Measurements from ENCODE around the gene TMEM273.
"Not testable (repeated sequence)": the region's sequence is repeated elsewhere in the genome, so short reads cannot be mapped to it uniquely, and the experiment has no call there.

TMEM273 gene

DNA sequence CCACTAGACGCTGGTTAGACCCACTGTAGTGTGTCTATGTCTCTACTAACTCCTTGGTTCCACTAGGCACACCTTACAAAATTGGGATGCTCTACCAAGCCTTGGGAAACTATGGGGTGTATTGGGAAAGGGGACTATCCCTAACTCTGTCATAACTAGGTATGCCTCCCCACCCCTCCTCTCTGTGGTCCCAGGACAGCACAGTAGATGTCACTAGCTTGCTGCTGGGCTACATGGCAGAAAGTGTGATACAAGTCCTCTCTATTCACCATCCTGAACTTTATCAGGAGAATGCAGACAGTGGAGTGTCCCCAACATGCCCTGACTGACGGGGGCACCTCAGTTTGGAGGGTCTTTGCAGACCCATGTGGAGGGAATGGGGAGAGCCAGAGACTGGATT, 30.3 kb upstream of the TMEM273 start:
- no peak for ATAC-seq (ENCODE audit: low read depth)
- no peak for DNase-seq (ENCODE audit: low spot score in 2 of 2)
- peaks cover 8% of the 10 kb centered on the region for H3K4me1 Mint-ChIP-seq
- no peak overlapping the region for H3K4me3 Mint-ChIP-seq
- no peak overlapping the region for H3K27ac Mint-ChIP-seq
- H3K27me3 Mint-ChIP-seq, result peaks cover 5% of the 10 kb centered on the region
- H3K36me3 Mint-ChIP-seq, result peaks cover under 1% of the 10 kb centered on the region
- H3K9me3 Mint-ChIP-seq, result peaks cover 3% of the 10 kb centered on the region

GRCh38 chr10:49217645-49218044, 29.5 kb upstream of the TMEM273 start:
- DNase-seq (ENCODE audit: low spot score in 2 of 2) (no peak), ATAC-seq (ENCODE audit: low read depth) (no peak)
- H3K9me3 Mint-ChIP-seq, result peaks cover 3% of the 10 kb centered on the region
- no peaks in the 10 kb centered on the region for H3K36me3 Mint-ChIP-seq
- no peak overlapping the region for H3K4me3 Mint-ChIP-seq
- no peak overlapping the region for H3K27ac Mint-ChIP-seq
- peaks cover 11% of the 10 kb centered on the region for H3K4me1 Mint-ChIP-seq
- peaks cover 5% of the 10 kb centered on the region for H3K27me3 Mint-ChIP-seq

- peaks cover 2% of the 10 kb centered on the region for H3K27me3 Mint-ChIP-seq
- no peaks in the 10 kb centered on the region for H3K9me3 Mint-ChIP-seq
- H3K4me3 Mint-ChIP-seq, result no peak overlapping the region
- no peaks in the 10 kb centered on the region for H3K36me3 Mint-ChIP-seq
- DNase-seq (ENCODE audit: low spot score in 2 of 2) (no peak), ATAC-seq (ENCODE audit: low read depth) (no peak)
- peak overlapping the region; percentile 43 for H3K27ac Mint-ChIP-seq
- peaks cover 19% of the 10 kb centered on the region for H3K4me1 Mint-ChIP-seq
These were observed 25.0 kb upstream of the TMEM273 start for GRCh38 chr10:49213211-49213610.

DNA sequence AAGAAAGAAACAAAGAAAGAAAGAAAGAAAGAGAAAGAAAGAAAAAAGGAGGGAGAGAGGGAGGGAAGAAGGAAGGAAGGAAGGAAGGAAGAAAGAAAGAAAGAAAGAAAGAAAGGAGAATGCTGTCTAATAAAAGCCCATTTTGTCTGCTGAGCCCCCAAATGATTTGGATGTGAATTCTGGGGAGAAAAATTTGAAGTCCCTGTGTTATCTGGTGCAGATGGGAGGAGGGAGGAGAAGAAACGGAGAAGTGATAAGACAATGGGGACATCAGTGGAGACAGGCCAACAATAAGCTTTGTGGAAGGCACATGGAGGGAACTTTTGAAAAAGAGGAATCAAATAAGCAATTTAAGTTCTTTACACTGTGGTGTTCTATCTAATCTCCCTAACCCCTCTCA, 24.6 kb upstream of the TMEM273 start:
- Mint-ChIP-seq H3K36me3 (no peaks in the 10 kb centered on the region), H3K27me3 (peaks cover 2% of the 10 kb centered on the region), H3K4me3 (no peak overlapping the region), H3K27ac (no peak overlapping the region), H3K9me3 (no peaks in the 10 kb centered on the region), H3K4me1 (peaks cover 23% of the 10 kb centered on the region)
- DNase-seq (ENCODE audit: low spot score in 2 of 2) (no peak), ATAC-seq (ENCODE audit: low read depth) (no peak)

DNA sequence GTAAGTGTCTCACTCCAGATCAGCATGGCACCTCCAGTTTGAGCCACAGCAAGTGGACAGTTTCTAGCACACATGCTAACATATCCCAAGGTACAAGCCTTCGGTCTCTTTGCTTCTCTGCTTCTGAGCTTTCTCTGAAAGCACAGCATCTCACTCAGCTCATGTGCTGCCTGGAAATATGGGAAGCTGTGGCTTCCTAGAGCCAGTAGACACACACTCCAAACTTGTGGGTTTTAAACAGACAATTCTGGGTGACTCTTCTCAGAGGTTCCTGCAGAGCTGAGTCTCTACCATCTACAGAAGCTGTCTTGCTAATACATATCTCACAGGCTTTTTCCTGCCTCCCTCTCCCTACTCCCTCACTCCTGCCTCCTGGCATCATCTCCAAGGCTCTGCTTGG, 23.9 kb upstream of the TMEM273 start:
- no peak for ATAC-seq (ENCODE audit: low read depth)
- no peaks in the 10 kb centered on the region for H3K9me3 Mint-ChIP-seq
- H3K36me3 Mint-ChIP-seq, result no peaks in the 10 kb centered on the region
- H3K4me3 Mint-ChIP-seq, result no peak overlapping the region
- H3K27ac Mint-ChIP-seq, result no peak overlapping the region
- DNase-seq (ENCODE audit: low spot score in 2 of 2), result no peak
- H3K27me3 Mint-ChIP-seq, result peaks cover 2% of the 10 kb centered on the region
- peaks cover 18% of the 10 kb centered on the region for H3K4me1 Mint-ChIP-seq

DNA sequence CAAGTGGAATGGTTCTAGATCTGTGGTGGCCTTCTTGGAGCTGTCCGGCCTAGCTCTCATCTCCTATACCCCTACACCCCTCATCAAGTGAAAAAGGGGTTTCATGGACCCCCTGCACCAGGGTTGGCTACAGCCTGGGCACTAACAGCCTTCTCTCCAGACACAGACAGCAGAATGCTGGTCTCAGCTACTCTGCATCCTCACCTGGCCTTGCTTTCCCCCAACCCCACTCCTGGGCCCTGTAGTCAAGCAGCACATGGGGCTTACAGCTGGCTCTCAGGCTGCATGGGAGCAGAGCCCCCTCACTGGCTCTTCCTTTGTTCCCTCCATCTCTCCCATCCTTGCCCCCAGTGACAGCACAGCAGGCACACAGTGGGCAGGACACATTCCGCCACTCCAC, 20.8 kb upstream of the TMEM273 start:
- H3K4me1 Mint-ChIP-seq, result peaks cover 18% of the 10 kb centered on the region
- H3K36me3 Mint-ChIP-seq, result peaks cover 8% of the 10 kb centered on the region
- DNase-seq (ENCODE audit: low spot score in 2 of 2), result no peak
- no peak for ATAC-seq (ENCODE audit: low read depth)
- H3K27me3 Mint-ChIP-seq, result peaks cover 4% of the 10 kb centered on the region
- H3K27ac Mint-ChIP-seq, result no peak overlapping the region
- H3K4me3 Mint-ChIP-seq, result no peak overlapping the region
- peaks cover under 1% of the 10 kb centered on the region for H3K9me3 Mint-ChIP-seq

- peaks cover 5% of the 10 kb centered on the region for H3K9me3 Mint-ChIP-seq
- peaks cover 18% of the 10 kb centered on the region for H3K4me1 Mint-ChIP-seq
- DNase-seq (ENCODE audit: low spot score in 2 of 2) (no peak), ATAC-seq (ENCODE audit: low read depth) (no peak)
- no peak overlapping the region for H3K27ac Mint-ChIP-seq
- no peak overlapping the region for H3K4me3 Mint-ChIP-seq
- H3K36me3 Mint-ChIP-seq, result peaks cover 8% of the 10 kb centered on the region
- H3K27me3 Mint-ChIP-seq, result peaks cover 8% of the 10 kb centered on the region
These were observed 19.8 kb upstream of the TMEM273 start for GRCh38 chr10:49207936-49208487.

- Mint-ChIP-seq H3K4me1 (peaks cover 11% of the 10 kb centered on the region), H3K27me3 (peaks cover 8% of the 10 kb centered on the region), H3K36me3 (peaks cover 8% of the 10 kb centered on the region), H3K9me3 (peaks cover 5% of the 10 kb centered on the region), H3K27ac (no peak overlapping the region), H3K4me3 (no peak overlapping the region)
- no peak for ATAC-seq (ENCODE audit: low read depth)
- DNase-seq (ENCODE audit: low spot score in 2 of 2), result no peak
These were observed 18.9 kb upstream of the TMEM273 start for GRCh38 chr10:49207113-49207512.

DNA sequence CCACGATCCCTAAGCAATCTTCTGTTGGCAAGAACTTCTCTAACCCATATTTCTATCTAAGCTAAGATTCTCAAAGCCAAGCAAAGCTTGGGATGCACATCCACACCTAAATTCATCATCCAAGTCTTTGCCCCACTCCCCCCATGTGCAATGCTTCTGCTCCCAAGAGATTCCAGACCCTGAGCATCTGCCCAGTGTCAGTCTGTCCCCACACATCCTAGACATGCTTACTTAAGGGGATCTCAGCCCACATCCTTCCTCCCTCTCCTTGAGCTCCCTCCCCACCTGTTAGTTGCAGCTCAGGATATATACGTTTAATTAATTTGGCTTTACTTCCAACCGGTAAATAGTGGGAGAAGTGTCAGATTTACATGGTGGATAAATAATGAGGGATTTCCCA, 17.0 kb upstream of the TMEM273 start:
- H3K9me3 Mint-ChIP-seq, result peaks cover 5% of the 10 kb centered on the region
- H3K27ac Mint-ChIP-seq, result no peak overlapping the region

GRCh38 chr10:49204119-49204518, 15.9 kb upstream of the TMEM273 start:
- Mint-ChIP-seq H3K27me3 (peaks cover 6% of the 10 kb centered on the region), H3K4me3 (no peak overlapping the region), H3K9me3 (peaks cover 5% of the 10 kb centered on the region), H3K27ac (no peak overlapping the region), H3K36me3 (peaks cover 8% of the 10 kb centered on the region), H3K4me1 (peaks cover 6% of the 10 kb centered on the region)
- no peak for DNase-seq (ENCODE audit: low spot score in 2 of 2)
- ATAC-seq (ENCODE audit: low read depth), result no peak

More for the DNA sequence above, 17.0 kb upstream of the TMEM273 start:
- H3K4me1 Mint-ChIP-seq, result peaks cover 6% of the 10 kb centered on the region
- no peak for ATAC-seq (ENCODE audit: low read depth)
- no peak overlapping the region for H3K4me3 Mint-ChIP-seq
- peaks cover 6% of the 10 kb centered on the region for H3K27me3 Mint-ChIP-seq
- peaks cover 8% of the 10 kb centered on the region for H3K36me3 Mint-ChIP-seq
- DNase-seq (ENCODE audit: low spot score in 2 of 2), result no peak

DNA sequence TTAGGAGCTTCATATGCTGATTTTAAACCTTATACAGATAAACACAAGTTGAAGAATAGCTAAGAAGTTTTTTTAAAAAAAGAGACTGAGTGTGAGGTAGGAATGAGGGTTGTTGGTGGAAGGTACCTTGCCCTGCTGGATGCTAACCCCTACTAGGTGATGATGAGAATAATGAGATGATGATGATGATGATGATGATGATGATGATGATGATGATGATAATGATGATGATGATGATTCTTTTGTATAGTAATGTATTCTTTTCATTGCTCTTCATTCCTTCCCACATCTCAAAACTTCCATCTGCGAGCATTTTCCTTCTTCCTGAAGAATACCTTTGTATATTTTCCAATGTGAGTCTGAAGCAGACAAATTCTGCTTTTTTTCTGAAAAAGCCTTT, 14.1 kb upstream of the TMEM273 start:
- Mint-ChIP-seq H3K36me3 (peaks cover 8% of the 10 kb centered on the region), H3K9me3 (peaks cover 5% of the 10 kb centered on the region), H3K4me3 (no peak overlapping the region), H3K27ac (no peak overlapping the region), H3K27me3 (peaks cover 7% of the 10 kb centered on the region), H3K4me1 (no peaks in the 10 kb centered on the region)
- no peak for DNase-seq (ENCODE audit: low spot score in 2 of 2)
- ATAC-seq (ENCODE audit: low read depth), result no peak

GRCh38 chr10:49200854-49201253, 12.7 kb upstream of the TMEM273 start:
- no peak for ATAC-seq (ENCODE audit: low read depth)
- peaks cover 5% of the 10 kb centered on the region for H3K9me3 Mint-ChIP-seq
- no peak overlapping the region for H3K4me3 Mint-ChIP-seq
- H3K27me3 Mint-ChIP-seq, result peaks cover 7% of the 10 kb centered on the region
- DNase-seq (ENCODE audit: low spot score in 2 of 2), result no peak
- H3K4me1 Mint-ChIP-seq, result no peaks in the 10 kb centered on the region
- H3K36me3 Mint-ChIP-seq, result peaks cover 8% of the 10 kb centered on the region
- H3K27ac Mint-ChIP-seq, result no peak overlapping the region

DNA sequence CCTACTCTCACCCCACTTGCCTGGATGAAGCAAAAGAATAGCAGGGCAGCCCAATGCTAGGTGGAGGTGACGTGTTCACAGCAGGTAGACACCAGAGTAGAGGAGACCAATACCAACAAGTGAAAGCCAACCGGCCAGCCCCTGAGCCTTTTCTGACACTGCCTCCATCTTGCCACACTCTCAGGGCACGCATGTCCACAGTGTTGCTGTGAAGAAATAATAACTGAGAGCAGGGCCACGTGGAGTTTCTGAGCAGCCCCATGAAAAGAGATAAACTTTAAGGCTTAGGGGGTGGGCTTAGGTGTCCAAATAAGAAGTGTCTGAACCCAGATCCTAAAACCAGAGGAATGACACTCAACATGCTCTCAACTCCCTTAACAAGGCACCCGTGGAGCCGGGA, 9.0 kb upstream of the TMEM273 start:
- DNase-seq (ENCODE audit: low spot score in 2 of 2), result no peak
- peak overlapping the region; percentile 21 for H3K27ac Mint-ChIP-seq
- peaks cover 15% of the 10 kb centered on the region for H3K4me1 Mint-ChIP-seq
- ATAC-seq (ENCODE audit: low read depth), result no peak
- H3K27me3 Mint-ChIP-seq, result peaks cover 1% of the 10 kb centered on the region
- no peaks in the 10 kb centered on the region for H3K36me3 Mint-ChIP-seq
- H3K4me3 Mint-ChIP-seq, result no peak overlapping the region
- no peaks in the 10 kb centered on the region for H3K9me3 Mint-ChIP-seq

DNA sequence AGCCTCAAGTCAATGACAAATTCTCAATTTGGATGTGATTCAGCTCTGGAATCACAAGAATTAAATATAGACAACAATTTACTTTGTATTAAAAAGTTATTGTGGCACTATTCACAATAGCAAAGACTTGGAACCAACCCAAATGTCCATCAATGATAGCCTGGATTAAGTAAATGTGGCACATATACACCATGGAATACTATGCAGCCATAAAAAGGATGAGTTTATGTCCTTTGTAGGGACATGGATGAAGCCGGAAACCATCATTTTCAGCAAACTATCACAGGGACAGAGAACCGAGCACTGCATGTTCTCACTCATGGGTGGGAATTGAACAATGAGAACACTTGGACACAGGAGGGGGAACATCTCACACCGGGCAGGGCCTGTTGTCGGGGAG, 7.7 kb upstream of the TMEM273 start:
- H3K4me3 Mint-ChIP-seq; H3K9me3 Mint-ChIP-seq; H3K36me3 Mint-ChIP-seq; H3K27ac Mint-ChIP-seq; DNase-seq (ENCODE audit: low spot score in 2 of 2); H3K27me3 Mint-ChIP-seq; ATAC-seq (ENCODE audit: low read depth): not testable (repeated sequence)
- peaks cover 20% of the 10 kb centered on the region for H3K4me1 Mint-ChIP-seq

DNA sequence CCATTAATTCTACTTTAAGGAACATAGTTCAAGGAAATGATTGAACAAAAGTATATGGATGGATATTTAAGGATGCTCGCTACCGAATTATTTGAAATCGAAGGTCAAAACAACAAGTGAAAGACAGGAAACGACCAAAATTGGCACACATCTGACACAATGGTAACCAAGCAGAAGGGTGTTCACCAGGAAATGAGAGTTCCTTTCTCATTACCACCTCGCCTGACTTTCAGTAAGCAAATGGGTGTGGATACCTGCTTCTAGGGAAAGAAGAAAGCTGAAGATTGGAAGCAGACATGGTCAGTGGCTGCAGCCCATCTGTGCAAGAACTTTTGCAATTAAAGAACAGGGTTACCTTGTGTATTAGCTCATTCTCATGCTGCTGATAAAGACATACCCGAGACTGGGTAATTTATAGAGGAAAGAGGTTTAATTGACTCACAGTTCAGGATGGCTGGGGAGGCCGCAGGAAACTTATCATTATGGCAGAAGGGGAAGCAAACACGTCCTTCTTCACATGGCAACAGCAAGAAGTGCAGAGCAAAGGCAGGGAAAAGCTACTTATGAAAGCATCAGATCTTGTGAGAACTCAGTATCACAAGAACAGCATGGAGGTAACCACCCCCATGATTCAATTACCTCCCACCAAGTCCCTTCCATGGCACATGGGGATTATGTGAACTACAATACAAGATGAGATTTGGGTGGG, 6.2 kb upstream of the TMEM273 start:
- H3K27ac Mint-ChIP-seq, result peak overlapping the region; percentile 89
- no peak for DNase-seq (ENCODE audit: low spot score in 2 of 2)
- H3K4me1 Mint-ChIP-seq, result peaks cover 33% of the 10 kb centered on the region
- H3K4me3 Mint-ChIP-seq, result peak overlapping the region; percentile 74
- H3K27me3 Mint-ChIP-seq, result peaks cover 1% of the 10 kb centered on the region
- peaks cover 2% of the 10 kb centered on the region for H3K9me3 Mint-ChIP-seq
- peaks cover 2% of the 10 kb centered on the region for H3K36me3 Mint-ChIP-seq
- ATAC-seq (ENCODE audit: low read depth), result peak; percentile 21

Measured in memory B cell (primary cell).